ENCODE measurements around the gene ADGRF1.

DNA sequence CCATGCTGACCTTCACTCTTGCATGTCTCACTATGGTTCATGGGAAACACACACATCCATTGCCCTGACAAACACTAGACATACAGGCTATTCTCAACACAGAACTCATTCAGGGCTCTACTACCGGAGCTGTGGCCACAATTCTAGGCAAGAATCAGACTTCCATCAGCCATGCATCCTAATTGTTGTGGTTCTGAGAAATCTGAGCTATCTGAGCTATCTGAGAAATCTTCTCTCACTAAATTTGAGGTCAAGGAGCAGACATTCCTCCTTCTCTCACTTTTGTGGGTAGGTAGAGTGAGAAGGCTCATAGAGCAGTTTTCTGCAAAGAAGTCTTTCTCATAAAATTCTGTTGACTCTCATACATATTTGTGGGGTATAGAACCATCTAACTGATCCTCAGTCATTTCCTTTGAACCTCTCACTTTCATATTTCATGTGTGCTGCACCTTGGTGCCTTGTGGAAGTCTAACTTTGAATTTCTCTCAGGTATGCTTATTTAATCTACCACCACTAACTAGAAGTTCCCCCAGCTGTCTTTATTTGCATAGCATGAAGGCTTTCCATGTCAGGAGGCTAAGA, 43.6 kb downstream of the ADGRF1 start:
- no peak for TF ChIP-seq POLR2A (IDR thresholded peaks at IDR 0.05)
- no peak for TF ChIP-seq CTCF (IDR thresholded peaks at IDR 0.05)

Data from prostate gland (tissue), 2 donors.